Activated CD4-positive, alpha-beta T cell treated with anti-CD3 and anti-CD28 coated beads, Interleukin-2, Interleukin-6, amounts not matched to agents 100 ng/mL and 50 ng/mL, durations not matched to agents 16 hours and 8 hours (primary cell): ENCODE results near the gene SLC25A13.
"Not testable (repeated sequence)": the region's sequence is repeated elsewhere in the genome, so short reads cannot be mapped to it uniquely, and the experiment has no call there.

Experiments
- DNase-seq: peaks from one replicate; pipeline ENCODE4 v3.0.0-alpha.2; 2020

Gene SLC25A13

GRCh38 chr7:96321031-96321657 is 754 bp downstream of the SLC25A13 start:
- DNase-seq = peak; percentile 70

- DNase-seq = peak; percentile 54
Observed at GRCh38 chr7:96320442-96320841, 1.5 kb downstream of the SLC25A13 start.

- no peak for DNase-seq
Observed at GRCh38 chr7:96319439-96319838, 2.5 kb downstream of the SLC25A13 start.

GRCh38 chr7:96316949-96317348 is 4.9 kb downstream of the SLC25A13 start:
- no peak for DNase-seq

- DNase-seq = no peak
Observed at GRCh38 chr7:96315125-96315512, 6.8 kb downstream of the SLC25A13 start.

GRCh38 chr7:96314402-96315124 is 7.3 kb downstream of the SLC25A13 start:
- no peak for DNase-seq

- no peak for DNase-seq
Observed at GRCh38 chr7:96313940-96314339, 8.0 kb downstream of the SLC25A13 start.

GRCh38 chr7:96312502-96312901 is 9.4 kb downstream of the SLC25A13 start:
- DNase-seq = no peak

GRCh38 chr7:96311967-96312366 is 9.9 kb downstream of the SLC25A13 start:
- no peak for DNase-seq

- no peak for DNase-seq
Observed at GRCh38 chr7:96310110-96310509, 11.8 kb downstream of the SLC25A13 start.

GRCh38 chr7:96308950-96309263 is 13.0 kb downstream of the SLC25A13 start:
- DNase-seq = no peak

- DNase-seq = no peak
Observed at GRCh38 chr7:96308253-96308949, 13.5 kb downstream of the SLC25A13 start.

GRCh38 chr7:96306385-96307125 is 15.3 kb downstream of the SLC25A13 start:
- DNase-seq = no peak

GRCh38 chr7:96305915-96306314 is 16.0 kb downstream of the SLC25A13 start:
- no peak for DNase-seq

- no peak for DNase-seq
Observed at GRCh38 chr7:96304573-96304972, 17.3 kb downstream of the SLC25A13 start.

- DNase-seq = peak; percentile 61
Observed at GRCh38 chr7:96303686-96304443, 18.0 kb downstream of the SLC25A13 start.

- no peak for DNase-seq
Observed at GRCh38 chr7:96303105-96303685, 18.7 kb downstream of the SLC25A13 start.

GRCh38 chr7:96300986-96301385 is 20.9 kb downstream of the SLC25A13 start:
- no peak for DNase-seq

- DNase-seq = no peak
Observed at GRCh38 chr7:96300502-96300901, 21.4 kb downstream of the SLC25A13 start.

GRCh38 chr7:96299496-96299895 is 22.4 kb downstream of the SLC25A13 start:
- DNase-seq = no peak

GRCh38 chr7:96297876-96298275 is 24.0 kb downstream of the SLC25A13 start:
- no peak for DNase-seq

- not testable (repeated sequence) for DNase-seq
Observed at GRCh38 chr7:96297446-96297845, 24.5 kb downstream of the SLC25A13 start.
